ENCODE data around the gene TMEM62. TPM values are rescaled to one million over a fixed set of nuclear protein-coding genes. Genes with fewer than 3 reads are reported as not detected.

TMEM62 gene
- total RNA-seq, 1 experiment from 2014 or later = 12.5 TPM

DNA sequence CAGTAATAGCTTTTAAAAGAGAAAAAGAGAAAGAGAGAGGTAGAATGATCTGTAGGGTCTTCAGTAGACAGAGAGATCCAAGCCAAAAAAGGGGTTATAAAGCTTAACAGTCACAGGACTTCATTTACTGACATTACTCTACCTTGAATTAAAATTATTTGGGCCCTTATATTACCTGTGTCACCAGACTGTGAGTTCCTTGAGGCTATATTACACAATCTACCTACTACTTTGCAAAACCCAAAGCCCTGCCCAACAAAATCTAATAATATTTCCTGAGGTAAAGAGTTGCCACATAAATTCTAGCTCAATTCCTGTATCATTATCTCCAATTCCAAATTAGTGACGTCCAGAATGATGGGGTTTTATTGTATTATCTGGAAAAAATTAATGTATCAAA lies 29.5 kb upstream of the TMEM62 start:
- Histone ChIP-seq H3K36me3 (ENCODE audit: low read depth) (no peaks in the 10 kb centered on the region), H3K27ac (no peak overlapping the region; the same call in 1 of the 2 replicates), H4K20me1 (ENCODE audit: insufficient read depth) (no peaks in the 10 kb centered on the region), H3K4me2 (peak overlapping the region; percentile 88), H3K4me3 (no peak overlapping the region), H3K79me2 (ENCODE audit: low read depth) (peaks cover 31% of the 10 kb centered on the region), H3K9me2 (ENCODE audit: insufficient read depth) (no peaks in the 10 kb centered on the region), H2AFZ (no peak overlapping the region), H3F3A (ENCODE audit: insufficient read depth, low read depth) (peaks cover 4% of the 10 kb centered on the region; the same call in 1 of the 2 replicates), H3K4me1 (replicated peaks; ENCODE audit: insufficient read depth) (peaks cover 13% of the 10 kb centered on the region), H3K9me3 (ENCODE audit: insufficient read depth, low read depth) (no peaks in the 10 kb centered on the region), H3K27me3 (ENCODE audit: insufficient read depth, low read depth) (no peaks in the 10 kb centered on the region)
- no peak for TF ChIP-seq EZH2 (IDR thresholded peaks at IDR 0.05; ENCODE audit: low read depth)
- TF ChIP-seq, protein P1, sequence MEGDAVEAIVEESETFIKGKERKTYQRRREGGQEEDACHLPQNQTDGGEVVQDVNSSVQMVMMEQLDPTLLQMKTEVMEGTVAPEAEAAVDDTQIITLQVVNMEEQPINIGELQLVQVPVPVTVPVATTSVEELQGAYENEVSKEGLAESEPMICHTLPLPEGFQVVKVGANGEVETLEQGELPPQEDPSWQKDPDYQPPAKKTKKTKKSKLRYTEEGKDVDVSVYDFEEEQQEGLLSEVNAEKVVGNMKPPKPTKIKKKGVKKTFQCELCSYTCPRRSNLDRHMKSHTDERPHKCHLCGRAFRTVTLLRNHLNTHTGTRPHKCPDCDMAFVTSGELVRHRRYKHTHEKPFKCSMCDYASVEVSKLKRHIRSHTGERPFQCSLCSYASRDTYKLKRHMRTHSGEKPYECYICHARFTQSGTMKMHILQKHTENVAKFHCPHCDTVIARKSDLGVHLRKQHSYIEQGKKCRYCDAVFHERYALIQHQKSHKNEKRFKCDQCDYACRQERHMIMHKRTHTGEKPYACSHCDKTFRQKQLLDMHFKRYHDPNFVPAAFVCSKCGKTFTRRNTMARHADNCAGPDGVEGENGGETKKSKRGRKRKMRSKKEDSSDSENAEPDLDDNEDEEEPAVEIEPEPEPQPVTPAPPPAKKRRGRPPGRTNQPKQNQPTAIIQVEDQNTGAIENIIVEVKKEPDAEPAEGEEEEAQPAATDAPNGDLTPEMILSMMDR (conservative IDR thresholded peaks at IDR 0.05) = no peak
- BruUV-seq (replicated peaks) = no TSS peak
- POLR2A ChIA-PET (ENCODE audit: unreplicated experiment) = interaction anchor here (0.6 kb wide), 2 partner anchors 19 to 28 kb away, joined by 5 to 9 read pairs; no protein-coding TSS in a partner anchor
- peak in 1 of 2 experiments; percentile 38 for DNase-seq
- CTCF ChIA-PET = no interaction called here
- intact Hi-C loops (cut with micrococcal nuclease; ENCODE audit: unreplicated experiment) = no loop called here

DNA sequence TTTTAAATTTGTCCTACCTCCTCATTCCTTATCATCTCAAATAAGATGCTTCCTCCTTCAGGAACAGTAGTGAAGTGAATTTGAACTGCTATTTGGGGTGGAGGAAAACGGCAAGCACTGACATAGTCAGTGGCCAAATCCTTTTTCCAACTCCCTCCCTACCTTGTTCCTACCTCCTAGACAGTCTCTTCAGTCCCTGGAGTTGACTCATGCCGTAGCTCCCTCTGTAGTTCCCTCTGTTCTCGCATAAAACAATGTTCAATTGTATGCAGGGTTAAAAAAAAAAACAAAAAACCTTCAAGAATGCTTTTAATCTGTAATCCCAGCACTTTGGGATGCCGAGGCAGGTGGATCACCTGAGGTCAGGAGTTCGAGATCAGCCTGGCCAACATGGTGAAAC lies 29.0 kb upstream of the TMEM62 start:
- Histone ChIP-seq H3K27ac (peak overlapping the region; percentile 34; the same call in 1 of the 2 replicates), H2AFZ (no peak overlapping the region), H3K79me2 (ENCODE audit: low read depth) (peaks cover 31% of the 10 kb centered on the region), H3K4me2 (peak overlapping the region; percentile 88), H4K20me1 (ENCODE audit: insufficient read depth) (no peaks in the 10 kb centered on the region), H3K9me3 (ENCODE audit: insufficient read depth, low read depth) (no peaks in the 10 kb centered on the region), H3K4me3 (no peak overlapping the region), H3K27me3 (ENCODE audit: insufficient read depth, low read depth) (no peaks in the 10 kb centered on the region), H3K4me1 (replicated peaks; ENCODE audit: insufficient read depth) (peaks cover 13% of the 10 kb centered on the region), H3F3A (ENCODE audit: insufficient read depth, low read depth) (peaks cover 4% of the 10 kb centered on the region; the same call in 1 of the 2 replicates), H3K36me3 (ENCODE audit: low read depth) (no peaks in the 10 kb centered on the region), H3K9me2 (ENCODE audit: insufficient read depth) (no peaks in the 10 kb centered on the region)
- ChIA-PET POLR2A (ENCODE audit: unreplicated experiment) (interaction anchor here (0.6 kb wide), 1 partner anchor 18 kb away, joined by 5 read pairs; no protein-coding TSS in a partner anchor), CTCF (no interaction called here)
- no peak for TF ChIP-seq EZH2 (IDR thresholded peaks at IDR 0.05; ENCODE audit: low read depth)
- TF ChIP-seq, protein P1 (conservative IDR thresholded peaks at IDR 0.05) = no peak
- no peak for DNase-seq
- BruUV-seq (replicated peaks) = no TSS peak
- intact Hi-C loops (cut with micrococcal nuclease; ENCODE audit: unreplicated experiment) = no loop called here

DNA sequence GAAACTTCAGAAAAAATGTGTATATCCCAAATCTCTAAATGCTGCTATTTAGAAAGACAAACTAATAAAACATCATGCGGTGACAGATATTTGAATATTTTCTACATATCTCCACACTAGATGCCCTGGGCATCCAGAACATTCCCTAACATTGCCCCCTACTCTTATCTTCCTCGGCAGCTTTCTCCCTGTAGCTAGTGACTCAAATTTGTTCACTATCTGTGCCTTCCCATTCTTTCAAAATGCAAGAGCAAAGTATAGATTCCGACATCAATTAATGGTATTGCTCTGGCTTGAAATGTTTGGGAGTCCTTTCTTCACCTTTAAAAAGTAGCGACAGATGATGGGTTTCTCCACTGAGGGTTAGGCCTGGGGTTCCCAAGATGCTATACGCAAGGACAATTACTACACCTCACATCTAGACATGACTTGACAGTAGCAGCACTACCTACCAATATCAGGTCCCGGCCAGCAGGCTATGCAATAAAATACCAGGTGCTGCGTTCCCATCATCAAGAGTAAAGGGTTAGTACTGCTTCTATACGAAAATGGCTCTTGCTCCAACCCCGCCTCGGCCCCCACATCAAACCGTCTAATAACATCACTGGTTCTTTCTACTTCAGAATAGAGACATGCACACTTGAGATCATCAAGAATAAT lies 28.2 kb upstream of the TMEM62 start:
- DNase-seq = peak in 1 of 2 experiments; percentile 14
- POLR2A ChIA-PET (ENCODE audit: unreplicated experiment) = no interaction called here
- TF ChIP-seq, protein P1 (conservative IDR thresholded peaks at IDR 0.05) = no peak
- no peak for TF ChIP-seq EZH2 (IDR thresholded peaks at IDR 0.05; ENCODE audit: low read depth)
- BruUV-seq (replicated peaks) = TSS peak; percentile 64
- H2AFZ ChIP-seq = peak overlapping the region; percentile 84
- H3F3A ChIP-seq (ENCODE audit: insufficient read depth, low read depth) = peaks cover 4% of the 10 kb centered on the region; the same call in 1 of the 2 replicates
- no peaks in the 10 kb centered on the region for H3K36me3 ChIP-seq (ENCODE audit: low read depth)
- H3K27me3 ChIP-seq (ENCODE audit: insufficient read depth, low read depth) = no peaks in the 10 kb centered on the region
- H3K27ac ChIP-seq = no peak overlapping the region
- intact Hi-C loops (cut with micrococcal nuclease; ENCODE audit: unreplicated experiment) = no loop called here
- peak overlapping the region; percentile 80 for H3K4me3 ChIP-seq
- peaks cover 31% of the 10 kb centered on the region for H3K79me2 ChIP-seq (ENCODE audit: low read depth)
- CTCF ChIA-PET = no interaction called here
- H3K9me3 ChIP-seq (ENCODE audit: insufficient read depth, low read depth) = no peaks in the 10 kb centered on the region
- H3K9me2 ChIP-seq (ENCODE audit: insufficient read depth) = no peaks in the 10 kb centered on the region
- H3K4me2 ChIP-seq = peak overlapping the region; percentile 88
- no peaks in the 10 kb centered on the region for H4K20me1 ChIP-seq (ENCODE audit: insufficient read depth)
- H3K4me1 ChIP-seq (replicated peaks; ENCODE audit: insufficient read depth) = peaks cover 13% of the 10 kb centered on the region

Measured in PC-9 (cell line).